CD4-positive, alpha-beta T cell (primary cell): ENCODE measurements around the gene MON2. TPM values are rescaled to one million over a fixed set of nuclear protein-coding genes. Genes with fewer than 3 reads are reported as not detected.

ENCODE experiments used
- ATAC-seq: fragments of 200-7000 bp; cut with Tn5 transposase; one replicate; pipeline ENCODE4 v1.10.0; 2022; ENCODE audit warnings: mild to moderate bottlenecking; ENCODE audit not compliant: poor library complexity
- CTCF ChIA-PET: fragments of 350-600 bp; sonication (Branson Sonifier 250); formaldehyde crosslinking; loops from one replicate; lab custom pipeline; 2021; ENCODE audit warnings: antibody characterized with exemption, inconsistent platforms; lab: Charles Lee
- POLR2A ChIA-PET: fragments of 350-600 bp; sonication (Branson Sonifier 250); formaldehyde crosslinking; loops from one replicate; lab custom pipeline; 2021; ENCODE audit warnings: antibody characterized with exemption, inconsistent platforms; lab: Charles Lee
- DNase-seq, 14 experiments: peaks; one replicate each; pipeline ENCODE4 v3.0.0-alpha.2; 2013 to 2020; ENCODE audit warnings: mixed read lengths in 2 of 14
- H3K27ac ChIP-seq, 2 donors: one replicate each; pipeline versions ENCODE4 v1.5.1 to v1.7.0; 2013; ENCODE audit warnings: low read length in 2 of 2, low read depth in 1 of 2, mild to moderate bottlenecking in 1 of 2
- H3K27me3 ChIP-seq, 2 experiments: 1 replicate in 1 of 2; 2 replicates in 1 of 2; pipeline versions ENCODE4 v1.6.1 to v1.7.0; 2013; ENCODE audit warnings: low read length in 2 of 2, control low read depth in 1 of 2, mild to moderate bottlenecking in 1 of 2, moderate library complexity in 1 of 2; ENCODE audit not compliant: insufficient read depth in 2 of 2, control insufficient read depth in 1 of 2
- H3K36me3 ChIP-seq: one replicate; pipeline ENCODE4 v1.6.1; 2013; ENCODE audit warnings: low read length, control low read depth; ENCODE audit not compliant: insufficient read depth
- H3K4me1 ChIP-seq: one replicate; pipeline ENCODE4 v1.6.1; 2013; ENCODE audit warnings: low read length, control low read depth; ENCODE audit not compliant: insufficient read depth
- H3K4me3 ChIP-seq: one replicate; pipeline ENCODE4 v1.5.1; 2013; ENCODE audit warnings: mild to moderate bottlenecking, low read length, moderate library complexity
- H3K9me3 ChIP-seq, 2 experiments: 1 replicate in 1 of 2; 2 replicates in 1 of 2; pipeline versions ENCODE4 v1.6.1 to v1.7.0; 2013; ENCODE audit warnings: low read length in 2 of 2, mild to moderate bottlenecking in 2 of 2, control low read depth in 1 of 2, moderate library complexity in 1 of 2; ENCODE audit not compliant: control insufficient read depth in 1 of 2, insufficient read depth in 1 of 2
- H3K27ac Mint-ChIP-seq: one replicate; pipeline ENCODE4 v1.8.0; 2020; ENCODE audit warnings: mixed read lengths
- H3K27me3 Mint-ChIP-seq: one replicate; pipeline ENCODE4 v1.8.0; 2021; ENCODE audit warnings: mixed read lengths
- H3K36me3 Mint-ChIP-seq: one replicate; pipeline ENCODE4 v1.8.0; 2021; ENCODE audit warnings: low read depth, mixed read lengths
- H3K4me1 Mint-ChIP-seq: one replicate; pipeline ENCODE4 v1.8.0; 2021; ENCODE audit warnings: low read depth, mixed read lengths
- H3K4me3 Mint-ChIP-seq: one replicate; pipeline ENCODE4 v1.8.0; 2020; ENCODE audit warnings: mild to moderate bottlenecking, mixed read lengths
- H3K9me3 Mint-ChIP-seq: one replicate; pipeline ENCODE4 v1.8.0; 2020; ENCODE audit warnings: mixed read lengths
- intact Hi-C, 2 experiments: fragments of 100-400 bp; cut with DNase I in 1 of 2; cut with micrococcal nuclease in 1 of 2; formaldehyde crosslinking; loops; one replicate each; pipeline versions ENCODE4 v1.15.1 to v1.9.0; 2023 to 2025; cut with DNase I, micrococcal nuclease
- polyA plus RNA-seq, 2 donors: library from polyadenylated mRNA; unstranded; fragments of 120-200 nt; gene quantifications; one replicate each; pipeline ENCODE4 v1.2.1, GENCODE V29; 2013
- total RNA-seq, 174 experiments: library from RNA in 2 of 174; stranded (reverse) in 2 of 174; gene quantifications; one replicate each; pipeline ENCODE4 v1.2.3 and lab custom pipeline; 2021 to 2026
- TF ChIP-seq, protein P1 (sequence below): fragments of 200-600 bp; IDR thresholded peaks from one replicate; pipeline ENCODE4 v1.8.0; 2022; ENCODE audit warnings: antibody characterized with exemption, mild to moderate bottlenecking

Gene MON2, protein sequence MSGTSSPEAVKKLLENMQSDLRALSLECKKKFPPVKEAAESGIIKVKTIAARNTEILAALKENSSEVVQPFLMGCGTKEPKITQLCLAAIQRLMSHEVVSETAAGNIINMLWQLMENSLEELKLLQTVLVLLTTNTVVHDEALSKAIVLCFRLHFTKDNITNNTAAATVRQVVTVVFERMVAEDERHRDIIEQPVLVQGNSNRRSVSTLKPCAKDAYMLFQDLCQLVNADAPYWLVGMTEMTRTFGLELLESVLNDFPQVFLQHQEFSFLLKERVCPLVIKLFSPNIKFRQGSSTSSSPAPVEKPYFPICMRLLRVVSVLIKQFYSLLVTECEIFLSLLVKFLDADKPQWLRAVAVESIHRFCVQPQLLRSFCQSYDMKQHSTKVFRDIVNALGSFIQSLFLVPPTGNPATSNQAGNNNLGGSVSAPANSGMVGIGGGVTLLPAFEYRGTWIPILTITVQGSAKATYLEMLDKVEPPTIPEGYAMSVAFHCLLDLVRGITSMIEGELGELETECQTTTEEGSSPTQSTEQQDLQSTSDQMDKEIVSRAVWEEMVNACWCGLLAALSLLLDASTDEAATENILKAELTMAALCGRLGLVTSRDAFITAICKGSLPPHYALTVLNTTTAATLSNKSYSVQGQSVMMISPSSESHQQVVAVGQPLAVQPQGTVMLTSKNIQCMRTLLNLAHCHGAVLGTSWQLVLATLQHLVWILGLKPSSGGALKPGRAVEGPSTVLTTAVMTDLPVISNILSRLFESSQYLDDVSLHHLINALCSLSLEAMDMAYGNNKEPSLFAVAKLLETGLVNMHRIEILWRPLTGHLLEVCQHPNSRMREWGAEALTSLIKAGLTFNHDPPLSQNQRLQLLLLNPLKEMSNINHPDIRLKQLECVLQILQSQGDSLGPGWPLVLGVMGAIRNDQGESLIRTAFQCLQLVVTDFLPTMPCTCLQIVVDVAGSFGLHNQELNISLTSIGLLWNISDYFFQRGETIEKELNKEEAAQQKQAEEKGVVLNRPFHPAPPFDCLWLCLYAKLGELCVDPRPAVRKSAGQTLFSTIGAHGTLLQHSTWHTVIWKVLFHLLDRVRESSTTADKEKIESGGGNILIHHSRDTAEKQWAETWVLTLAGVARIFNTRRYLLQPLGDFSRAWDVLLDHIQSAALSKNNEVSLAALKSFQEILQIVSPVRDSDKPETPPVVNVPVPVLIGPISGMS (N-terminal part only)
- total RNA-seq, result 10 to 100 TPM; 51.8 to 52.6 TPM
- 47.1 TPM for polyA plus RNA-seq (2013, experiment 1 of 2)
- polyA plus RNA-seq (2013, experiment 2 of 2), result 53.7 TPM
- 53.9 to 242 (median 136) reads per million in 172 experiments for total RNA-seq (lab: John Stamatoyannopoulos, UW)

DNA sequence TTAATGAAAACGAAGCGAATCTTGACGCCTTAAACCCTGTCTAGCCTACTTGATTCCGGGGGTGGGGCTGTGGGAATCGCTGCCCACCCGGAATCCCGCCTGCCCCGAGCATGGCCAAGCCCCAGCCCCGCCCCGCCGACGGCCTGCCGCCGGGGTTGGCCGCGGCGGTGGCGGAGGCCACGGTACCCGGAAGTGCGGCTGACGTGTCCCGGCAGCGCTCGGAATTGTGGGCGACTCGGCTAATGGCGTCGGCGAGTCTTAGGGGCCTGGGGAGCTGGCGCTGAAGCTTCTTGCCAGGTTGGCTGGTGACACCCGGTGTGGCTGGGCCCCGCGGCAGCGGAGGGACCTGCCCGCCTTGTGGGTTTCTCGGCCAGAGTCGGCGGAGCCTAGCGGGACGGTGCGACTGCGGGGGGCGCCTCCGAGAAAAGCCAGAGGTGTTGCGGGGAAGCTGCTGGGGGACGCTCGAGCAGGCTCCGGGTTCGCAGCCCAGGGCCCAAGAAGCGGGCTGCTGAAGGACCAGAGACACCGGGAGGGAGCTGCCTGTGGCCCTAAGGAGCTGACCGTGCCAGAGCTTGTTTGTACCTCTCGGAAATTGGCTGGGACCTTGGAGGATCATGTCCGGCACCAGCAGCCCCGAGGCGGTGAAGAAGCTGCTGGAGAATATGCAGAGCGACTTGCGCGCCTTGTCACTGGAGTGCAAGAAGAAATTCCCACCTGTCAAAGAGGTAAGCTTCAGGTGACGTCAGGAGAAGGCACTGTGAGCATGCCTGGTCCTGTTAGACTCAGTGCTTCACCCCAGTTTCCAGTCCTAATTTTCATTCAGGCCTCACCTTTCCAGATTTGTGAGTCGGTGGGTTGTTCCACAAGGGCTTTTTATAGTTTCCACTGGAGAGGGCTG, at the start of gene MON2:
MON2 (plus strand) TSS at position 233 of the 898 bp plus-strand sequence; CDS start at position 615, 382 bp downstream.
- ATAC-seq, result peak; percentile 94
- no peaks in the 10 kb centered on the region for H3K27me3 Mint-ChIP-seq
- intact Hi-C loops, result loop anchor here (5.0 to 10.0 kb wide), 6 partner anchors 35 to 1310 kb away; partner anchors contain the start of genes USP15 (in 2 of the 2) and RXYLT1 (in 1 of the 2)
- POLR2A ChIA-PET, result interaction anchor here (0.6 to 3.2 kb wide), 15 partner anchors 10 to 210 kb away, joined by 3 to 25 read pairs (median 4); partner anchors contain the start of gene USP15
- H3K9me3 Mint-ChIP-seq, result no peaks in the 10 kb centered on the region
- CTCF ChIA-PET, result interaction anchor here (1.0 to 1.8 kb wide), 2 partner anchors 29 to 136 kb away, joined by 3 to 4 read pairs; no protein-coding TSS in a partner anchor
- H3K4me3 Mint-ChIP-seq, result peak within 1 kb of the TSS; percentile 90
- Histone ChIP-seq H3K4me1 (peaks cover 23% of the 10 kb centered on the region), H3K36me3 (peaks cover 8% of the 10 kb centered on the region), H3K27ac (peak within 1 kb of the TSS; percentile 82 to 85), H3K27me3 (no peaks in the 10 kb centered on the region), H3K9me3 (peaks cover 4% of the 10 kb centered on the region in 2 experiments), H3K4me3 (peak within 1 kb of the TSS; percentile 72)
- peak within 1 kb of the TSS; percentile 90 for H3K27ac Mint-ChIP-seq
- H3K4me1 Mint-ChIP-seq, result peaks cover 31% of the 10 kb centered on the region
- DNase-seq, result peak; percentile 68 to 94 (median 82)
- H3K36me3 Mint-ChIP-seq, result peaks cover 19% of the 10 kb centered on the region
- TF ChIP-seq, protein P1, sequence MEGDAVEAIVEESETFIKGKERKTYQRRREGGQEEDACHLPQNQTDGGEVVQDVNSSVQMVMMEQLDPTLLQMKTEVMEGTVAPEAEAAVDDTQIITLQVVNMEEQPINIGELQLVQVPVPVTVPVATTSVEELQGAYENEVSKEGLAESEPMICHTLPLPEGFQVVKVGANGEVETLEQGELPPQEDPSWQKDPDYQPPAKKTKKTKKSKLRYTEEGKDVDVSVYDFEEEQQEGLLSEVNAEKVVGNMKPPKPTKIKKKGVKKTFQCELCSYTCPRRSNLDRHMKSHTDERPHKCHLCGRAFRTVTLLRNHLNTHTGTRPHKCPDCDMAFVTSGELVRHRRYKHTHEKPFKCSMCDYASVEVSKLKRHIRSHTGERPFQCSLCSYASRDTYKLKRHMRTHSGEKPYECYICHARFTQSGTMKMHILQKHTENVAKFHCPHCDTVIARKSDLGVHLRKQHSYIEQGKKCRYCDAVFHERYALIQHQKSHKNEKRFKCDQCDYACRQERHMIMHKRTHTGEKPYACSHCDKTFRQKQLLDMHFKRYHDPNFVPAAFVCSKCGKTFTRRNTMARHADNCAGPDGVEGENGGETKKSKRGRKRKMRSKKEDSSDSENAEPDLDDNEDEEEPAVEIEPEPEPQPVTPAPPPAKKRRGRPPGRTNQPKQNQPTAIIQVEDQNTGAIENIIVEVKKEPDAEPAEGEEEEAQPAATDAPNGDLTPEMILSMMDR, result no peak

- H3K9me3 Mint-ChIP-seq, result peaks cover 31% of the 10 kb centered on the region
Measured at GRCh38 chr12:62426089-62426488, 40.5 kb upstream of the MON2 start.

More at GRCh38 chr12:62426089-62426488, 40.5 kb upstream of the MON2 start:
- Histone ChIP-seq H3K4me1 (no peaks in the 10 kb centered on the region), H3K27ac (no peak overlapping the region), H3K4me3 (no peak overlapping the region), H3K27me3 (no peaks in the 10 kb centered on the region), H3K36me3 (no peaks in the 10 kb centered on the region), H3K9me3 (peaks cover 19 to 25% of the 10 kb centered on the region in 2 experiments)
- intact Hi-C loops, result no loop called here
- Mint-ChIP-seq H3K4me3 (no peak overlapping the region), H3K36me3 (peaks cover 24% of the 10 kb centered on the region), H3K27me3 (peaks cover 18% of the 10 kb centered on the region), H3K4me1 (no peaks in the 10 kb centered on the region), H3K27ac (no peak overlapping the region)
- TF ChIP-seq, protein P1, result no peak
- ChIA-PET CTCF (no interaction called here), POLR2A (no interaction called here)
- ATAC-seq (no peak), DNase-seq (no peak)
